GM12878 (cell line): Measurements from ENCODE around the gene PORCN. TPM values are rescaled to one million over a fixed set of nuclear protein-coding genes. Genes with fewer than 3 reads are reported as not detected.

Experiments used
- ATAC-seq: fragments of 200-7000 bp; cut with Tn5 transposase; 3 replicates; pipeline ENCODE4 v1.9.1; 2020; ENCODE audit warnings: mild to moderate bottlenecking, moderate library complexity
- BruUV-seq: library from RNA; stranded (reverse); fragments of 400-500 nt; replicated peaks from 2 replicates; lab custom pipeline; 2021; lab: Mats Ljungman, UMichigan
- CTCF ChIA-PET: fragments of 300-600 bp; sonication (Branson Sonifier 250); formaldehyde crosslinking; extraction: SDS; loops from one replicate; lab custom pipeline; 2021; ENCODE audit warnings: inconsistent platforms; lab: Yijun Ruan, JAX
- POLR2A ChIA-PET: fragments of 350-600 bp; formaldehyde crosslinking; extraction: SDS; loops from one replicate; lab custom pipeline; 2021; ENCODE audit warnings: inconsistent platforms; lab: Charles Lee
- RAD21 ChIA-PET: fragments of 300-600 bp; sonication (Branson Sonifier 250); formaldehyde crosslinking; loops from one replicate; lab custom pipeline; 2023; ENCODE audit warnings: antibody characterized with exemption; ENCODE audit not compliant: unreplicated experiment; lab: Charles Lee
- SMC1A ChIA-PET: fragments of 300-600 bp; sonication (Branson Sonifier 250); formaldehyde crosslinking; loops from one replicate; lab custom pipeline; 2023; ENCODE audit not compliant: unreplicated experiment, uncharacterized antibody; lab: Charles Lee
- DNase-seq: peaks from one replicate; pipeline ENCODE4 v3.0.0-alpha.2; 2011; ENCODE audit warnings: low read depth, low spot score
- FAIRE-seq: peaks from 3 replicates; lab custom pipeline; 2011; peaks lifted over from hg19 to GRCh38; lab: Jason Lieb, UNC
- H2AFZ ChIP-seq: 2 replicates; pipeline ENCODE4 v1.6.0; 2011; ENCODE audit warnings: low read depth, low read length, control low read depth; ENCODE audit not compliant: control insufficient read depth
- H3K27ac ChIP-seq: 2 replicates; pipeline ENCODE4 v1.5.1; 2011; ENCODE audit warnings: control low read depth; ENCODE audit not compliant: control insufficient read depth, insufficient read depth
- H3K27me3 ChIP-seq, 2 experiments: replicated peaks in 1 of 2; 2 replicates each; pipeline versions ENCODE4 v1.6.0 to v1.6.1; 2011; ENCODE audit warnings: low read length in 1 of 2; ENCODE audit not compliant: control insufficient read depth in 2 of 2, insufficient read depth in 2 of 2
- H3K36me3 ChIP-seq, 2 experiments: 2 replicates each; pipeline ENCODE4 v1.5.1; 2011; ENCODE audit warnings: low read length in 1 of 2; ENCODE audit not compliant: control insufficient read depth in 2 of 2, insufficient read depth in 2 of 2
- H3K4me1 ChIP-seq: 2 replicates; pipeline ENCODE4 v1.6.1; 2011; ENCODE audit warnings: mild to moderate bottlenecking, low read length, moderate library complexity, mixed read lengths; ENCODE audit not compliant: control insufficient read depth, insufficient read depth
- H3K4me2 ChIP-seq: 2 replicates; pipeline ENCODE4 v1.6.0; 2011; ENCODE audit warnings: control low read depth; ENCODE audit not compliant: control insufficient read depth, insufficient read depth
- H3K4me3 ChIP-seq: fragments of 200-600 bp; sonication (generic); 2 replicates; pipeline ENCODE4 v1.5.1; 2016
- H3K79me2 ChIP-seq: 2 replicates; pipeline ENCODE4 v1.6.0; 2011; ENCODE audit warnings: low read length; ENCODE audit not compliant: control insufficient read depth, insufficient read depth
- H3K9ac ChIP-seq: 2 replicates; pipeline ENCODE4 v1.8.0; 2011; ENCODE audit warnings: low read length, control low read depth, mixed read lengths; ENCODE audit not compliant: control insufficient read depth, insufficient read depth
- H3K9me3 ChIP-seq: replicated peaks from 3 replicates; pipeline ENCODE4 v1.5.1; 2011; ENCODE audit warnings: mild to moderate bottlenecking, low read length; ENCODE audit not compliant: control insufficient read depth, insufficient read depth
- H4K20me1 ChIP-seq: 2 replicates; pipeline ENCODE4 v1.6.0; 2011; ENCODE audit not compliant: control insufficient read depth, insufficient read depth
- BHLHE40 ChIP-seq, 2 experiments: fragments of 450-650 bp in 1 of 2; IDR thresholded peaks; 2 replicates each; pipeline ENCODE4 v1.6.1; 2011 to 2017; ENCODE audit warnings: low read depth in 2 of 2, borderline replicate concordance in 1 of 2, improper control_type of control experiment in 1 of 2, low read length in 1 of 2, mild to moderate bottlenecking in 1 of 2
- DPF2 ChIP-seq: fragments of 450-650 bp; IDR thresholded peaks from 2 replicates; pipeline ENCODE4 v1.6.1; 2017; ENCODE audit warnings: mild to moderate bottlenecking
- ESRRA ChIP-seq: IDR thresholded peaks from 2 replicates; pipeline ENCODE4 v1.6.1; 2012; ENCODE audit warnings: mild to moderate bottlenecking, low read length, improper control_type of control experiment
- HDAC2 ChIP-seq: fragments of 200-600 bp; sonication (generic); IDR thresholded peaks from 2 replicates; pipeline ENCODE4 v1.6.1; 2017
- IRF4 ChIP-seq: IDR thresholded peaks from 2 replicates; pipeline ENCODE4 v1.6.1; 2011; ENCODE audit warnings: low read depth, low read length
- LARP7 ChIP-seq: fragments of 450-650 bp; IDR thresholded peaks from 2 replicates; pipeline ENCODE4 v1.6.1; 2017; ENCODE audit warnings: mild to moderate bottlenecking
- MYB ChIP-seq: fragments of 150-350 bp; IDR thresholded peaks from 2 replicates; pipeline ENCODE4 v1.6.1; 2014; ENCODE audit warnings: mild to moderate bottlenecking, low read depth, low read length, borderline replicate concordance
- SMARCA5 ChIP-seq: fragments of 450-650 bp; IDR thresholded peaks from 2 replicates; pipeline ENCODE4 v1.6.1; 2017; ENCODE audit warnings: mild to moderate bottlenecking
- SP1 ChIP-seq: IDR thresholded peaks from one replicate; pipeline ENCODE4 v1.6.1; 2011; ENCODE audit warnings: low read depth, low read length
- TCF3 ChIP-seq: IDR thresholded peaks from 2 replicates; pipeline ENCODE4 v1.6.1; 2012; ENCODE audit warnings: low read depth, mild to moderate bottlenecking, low read length, borderline replicate concordance; ENCODE audit not compliant: insufficient read depth
- ZZZ3 ChIP-seq: IDR thresholded peaks from 2 replicates; pipeline ENCODE4 v1.6.1; 2011; ENCODE audit warnings: low read depth; ENCODE audit not compliant: control insufficient read depth, insufficient read length
- WGBS: methylation state at CpG from one replicate; pipeline ENCODE4 v1.1.6; 2016; ENCODE audit warnings: low lambda C conversion rate; ENCODE audit not compliant: insufficient replicate concordance, insufficient coverage; ENCODE audit errors: missing lambda C conversion rate; 5-methylcytosine and 5-hydroxymethylcytosine counted together
- in situ Hi-C: fragments of 300-500 bp; cut with MboI; formaldehyde crosslinking; loops from 9 replicates; pipeline ENCODE4 v1.14.3; 2018; ENCODE audit warnings: mixed read lengths
- intact Hi-C: fragments of 100-400 bp; cut with micrococcal nuclease; formaldehyde crosslinking; loops from one replicate; pipeline ENCODE4 v1.14.2; 2022; ENCODE audit not compliant: unreplicated experiment
- polyA plus RNA-seq, 11 experiments: library from polyadenylated mRNA; depleted of rRNA in 4 of 11; unstranded in 6 of 11; stranded (reverse) in 5 of 11; fragments of >200 nt; fragmentation: Nextera tagmentation in 4 of 11; fragmentation: Illumina TruSeq in 1 of 11; extraction: Ambion mirVana in 4 of 11; extraction: Trizol in 1 of 11; gene quantifications; 1 replicate in 1 of 11; 2 replicates in 10 of 11; pipeline versions ENCODE4 v1.2.1 to v1.2.3, GENCODE V29; 2011 to 2016; ENCODE audit warnings: inconsistent platforms in 2 of 11, missing spikeins in 2 of 11, low read depth in 1 of 11
- total RNA-seq, 4 experiments: library from RNA; depleted of rRNA in 3 of 4; stranded (reverse); fragments of >200 nt in 3 of 4; fragmentation: Illumina TruSeq in 1 of 4; extraction: Trizol in 1 of 4; gene quantifications; 2 replicates each; pipeline versions ENCODE4 v1.2.1 to v1.2.3, GENCODE V29; 2013 to 2021
- TF ChIP-seq, protein P1 (sequence below): fragments of 450-650 bp; formaldehyde crosslinking; IDR thresholded peaks from 2 replicates; pipeline ENCODE4 v1.4.0; 2022; ENCODE audit warnings: mild to moderate bottlenecking, moderate library complexity
- TF ChIP-seq, protein P2 (sequence below): IDR thresholded peaks from 2 replicates; pipeline ENCODE4 v1.6.1; 2011; ENCODE audit warnings: low read depth, mild to moderate bottlenecking, low read length, moderate library complexity, borderline replicate concordance; ENCODE audit errors: extremely low read depth
- TF ChIP-seq, protein P3 (sequence below): fragments of 450-650 bp; IDR thresholded peaks from 2 replicates; pipeline ENCODE4 v1.6.1; 2016; ENCODE audit warnings: mild to moderate bottlenecking
- TF ChIP-seq, protein P4 (sequence below): fragments of 450-650 bp; IDR thresholded peaks from 2 replicates; pipeline ENCODE4 v1.6.1; 2017; ENCODE audit warnings: low read depth, mild to moderate bottlenecking, moderate library complexity
- TF ChIP-seq, protein P5 (sequence below): IDR thresholded peaks from 2 replicates; pipeline ENCODE4 v1.6.1; 2011; ENCODE audit warnings: mild to moderate bottlenecking, low read depth, low read length, moderate library complexity; ENCODE audit not compliant: insufficient replicate concordance

PORCN gene
- total and polyA plus RNA-seq, 10 of the 15 experiments (the other 5 are each of a cell fraction or from before 2014, with no cell fraction given): 0.27 to 21.0 (median 14.1) TPM

DNA sequence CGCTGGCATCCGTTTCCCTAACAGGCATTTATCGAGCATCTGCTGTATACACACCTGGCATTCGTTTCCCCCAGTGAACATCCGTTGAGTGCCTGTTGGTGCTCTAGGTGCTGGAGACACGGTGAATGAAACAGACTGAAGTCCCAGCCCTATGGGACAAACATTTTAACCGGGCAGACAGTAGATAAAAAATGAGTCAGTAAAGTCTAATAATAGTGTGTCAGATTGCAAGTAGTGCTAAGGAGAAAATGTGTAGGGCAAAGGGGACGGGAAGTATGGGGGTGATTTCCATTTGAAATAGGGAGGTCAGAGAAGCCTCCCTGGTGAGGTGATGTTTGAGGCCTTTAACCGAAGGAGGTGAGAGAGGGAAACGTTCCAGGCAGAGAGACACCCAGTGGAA is 7.5 kb downstream of the PORCN start:
- SMC1A ChIA-PET: no interaction called here
- POLR2A ChIA-PET: no interaction called here
- CTCF ChIA-PET: no interaction called here
- no peak overlapping the region for H3K4me3 ChIP-seq
- H3K79me2 ChIP-seq: no peaks in the 10 kb centered on the region
- H3K9me3 ChIP-seq: no peaks in the 10 kb centered on the region
- DNase-seq (no peak), ATAC-seq (no peak), FAIRE-seq (no peak)
- peaks cover 7% of the 10 kb centered on the region; the same call in 1 of the 2 replicates for H3K4me1 ChIP-seq
- intact Hi-C loops (no loop called here), in situ Hi-C loops (no loop called here)
- H3K36me3 ChIP-seq: no peaks in the 10 kb centered on the region
- TF ChIP-seq DPF2 (no peak), HDAC2 (no peak), ZZZ3 (no peak), TCF3 (no peak), BHLHE40 (IDR thresholded peaks at IDR 0.05; ENCODE audit: borderline replicate concordance in 1 of 2, low read depth in 2 of 2, low read length in 1 of 2) (no peak), MYB (no peak), SMARCA5 (no peak), SP1 (no peak), ESRRA (no peak), IRF4 (no peak), LARP7 (no peak)
- TF ChIP-seq, protein P1, sequence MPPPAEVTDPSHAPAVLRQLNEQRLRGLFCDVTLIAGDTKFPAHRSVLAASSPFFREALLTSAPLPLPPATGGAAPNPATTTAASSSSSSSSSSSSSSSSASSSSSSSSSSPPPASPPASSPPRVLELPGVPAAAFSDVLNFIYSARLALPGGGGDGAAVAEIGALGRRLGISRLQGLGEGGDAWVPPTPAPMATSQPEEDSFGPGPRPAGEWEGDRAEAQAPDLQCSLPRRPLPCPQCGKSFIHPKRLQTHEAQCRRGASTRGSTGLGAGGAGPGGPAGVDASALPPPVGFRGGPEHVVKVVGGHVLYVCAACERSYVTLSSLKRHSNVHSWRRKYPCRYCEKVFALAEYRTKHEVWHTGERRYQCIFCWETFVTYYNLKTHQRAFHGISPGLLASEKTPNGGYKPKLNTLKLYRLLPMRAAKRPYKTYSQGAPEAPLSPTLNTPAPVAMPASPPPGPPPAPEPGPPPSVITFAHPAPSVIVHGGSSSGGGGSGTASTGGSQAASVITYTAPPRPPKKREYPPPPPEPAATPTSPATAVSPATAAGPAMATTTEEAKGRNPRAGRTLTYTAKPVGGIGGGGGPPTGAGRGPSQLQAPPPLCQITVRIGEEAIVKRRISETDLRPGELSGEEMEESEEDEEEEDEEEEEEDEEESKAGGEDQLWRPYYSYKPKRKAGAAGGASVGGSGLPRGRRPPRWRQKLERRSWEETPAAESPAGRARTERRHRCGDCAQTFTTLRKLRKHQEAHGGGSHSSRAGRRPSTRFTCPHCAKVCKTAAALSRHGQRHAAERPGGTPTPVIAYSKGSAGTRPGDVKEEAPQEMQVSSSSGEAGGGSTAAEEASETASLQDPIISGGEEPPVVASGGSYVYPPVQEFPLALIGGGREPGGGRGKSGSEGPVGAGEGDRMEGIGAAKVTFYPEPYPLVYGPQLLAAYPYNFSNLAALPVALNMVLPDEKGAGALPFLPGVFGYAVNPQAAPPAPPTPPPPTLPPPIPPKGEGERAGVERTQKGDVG (CRISPR knock-in tag): no peak
- TF ChIP-seq, protein P2, sequence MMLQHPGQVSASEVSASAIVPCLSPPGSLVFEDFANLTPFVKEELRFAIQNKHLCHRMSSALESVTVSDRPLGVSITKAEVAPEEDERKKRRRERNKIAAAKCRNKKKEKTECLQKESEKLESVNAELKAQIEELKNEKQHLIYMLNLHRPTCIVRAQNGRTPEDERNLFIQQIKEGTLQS: no peak
- TF ChIP-seq, protein P3, sequence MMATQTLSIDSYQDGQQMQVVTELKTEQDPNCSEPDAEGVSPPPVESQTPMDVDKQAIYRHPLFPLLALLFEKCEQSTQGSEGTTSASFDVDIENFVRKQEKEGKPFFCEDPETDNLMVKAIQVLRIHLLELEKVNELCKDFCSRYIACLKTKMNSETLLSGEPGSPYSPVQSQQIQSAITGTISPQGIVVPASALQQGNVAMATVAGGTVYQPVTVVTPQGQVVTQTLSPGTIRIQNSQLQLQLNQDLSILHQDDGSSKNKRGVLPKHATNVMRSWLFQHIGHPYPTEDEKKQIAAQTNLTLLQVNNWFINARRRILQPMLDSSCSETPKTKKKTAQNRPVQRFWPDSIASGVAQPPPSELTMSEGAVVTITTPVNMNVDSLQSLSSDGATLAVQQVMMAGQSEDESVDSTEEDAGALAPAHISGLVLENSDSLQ: no peak
- TF ChIP-seq, protein P4, sequence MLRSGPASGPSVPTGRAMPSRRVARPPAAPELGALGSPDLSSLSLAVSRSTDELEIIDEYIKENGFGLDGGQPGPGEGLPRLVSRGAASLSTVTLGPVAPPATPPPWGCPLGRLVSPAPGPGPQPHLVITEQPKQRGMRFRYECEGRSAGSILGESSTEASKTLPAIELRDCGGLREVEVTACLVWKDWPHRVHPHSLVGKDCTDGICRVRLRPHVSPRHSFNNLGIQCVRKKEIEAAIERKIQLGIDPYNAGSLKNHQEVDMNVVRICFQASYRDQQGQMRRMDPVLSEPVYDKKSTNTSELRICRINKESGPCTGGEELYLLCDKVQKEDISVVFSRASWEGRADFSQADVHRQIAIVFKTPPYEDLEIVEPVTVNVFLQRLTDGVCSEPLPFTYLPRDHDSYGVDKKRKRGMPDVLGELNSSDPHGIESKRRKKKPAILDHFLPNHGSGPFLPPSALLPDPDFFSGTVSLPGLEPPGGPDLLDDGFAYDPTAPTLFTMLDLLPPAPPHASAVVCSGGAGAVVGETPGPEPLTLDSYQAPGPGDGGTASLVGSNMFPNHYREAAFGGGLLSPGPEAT: no peak
- TF ChIP-seq, protein P5, sequence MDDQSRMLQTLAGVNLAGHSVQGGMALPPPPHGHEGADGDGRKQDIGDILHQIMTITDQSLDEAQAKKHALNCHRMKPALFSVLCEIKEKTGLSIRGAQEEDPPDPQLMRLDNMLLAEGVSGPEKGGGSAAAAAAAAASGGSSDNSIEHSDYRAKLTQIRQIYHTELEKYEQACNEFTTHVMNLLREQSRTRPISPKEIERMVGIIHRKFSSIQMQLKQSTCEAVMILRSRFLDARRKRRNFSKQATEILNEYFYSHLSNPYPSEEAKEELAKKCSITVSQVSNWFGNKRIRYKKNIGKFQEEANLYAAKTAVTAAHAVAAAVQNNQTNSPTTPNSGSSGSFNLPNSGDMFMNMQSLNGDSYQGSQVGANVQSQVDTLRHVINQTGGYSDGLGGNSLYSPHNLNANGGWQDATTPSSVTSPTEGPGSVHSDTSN: no peak
- RAD21 ChIA-PET: no interaction called here
- no peak overlapping the region for H3K27ac ChIP-seq
- no TSS peak for BruUV-seq
- no peak overlapping the region for H3K4me2 ChIP-seq
- H3K27me3 ChIP-seq: no peaks in the 10 kb centered on the region
- no peak overlapping the region for H2AFZ ChIP-seq
- no peak overlapping the region for H3K9ac ChIP-seq
- H4K20me1 ChIP-seq: no peaks in the 10 kb centered on the region
- 67% methylated on average over 10 of the region's 10 CpGs for WGBS
